ENCODE results near the gene RAB44. TPM values are rescaled to one million over a fixed set of nuclear protein-coding genes. Genes with fewer than 3 reads are reported as not detected.
"Not testable (repeated sequence)": the region's sequence is repeated elsewhere in the genome, so short reads cannot be mapped to it uniquely, and the experiment has no call there.

The RAB44 gene
- polyA plus RNA-seq, 1 experiment: not detected

GRCh38 chr6:36722879-36723278 is 25.3 kb downstream of the RAB44 start:
- no peak overlapping the region for H3K27ac ChIP-seq (ENCODE audit: low read depth, low read length)
- POLR2A ChIA-PET: no interaction called here
- CTCF ChIA-PET: interaction anchor here (0.8 to 6.7 kb wide), 5 partner anchors 11 to 107 kb away, joined by 3 to 70 read pairs (median 4); no protein-coding TSS in a partner anchor

GRCh38 chr6:36723992-36724391 is 26.4 kb downstream of the RAB44 start:
- H3K27ac ChIP-seq (ENCODE audit: low read depth, low read length); H3K27me3 ChIP-seq (ENCODE audit: control insufficient read depth, insufficient read depth, low read length); POLR2A ChIA-PET; DNase-seq (ENCODE audit: low read depth, low spot score); H3K4me3 ChIP-seq (ENCODE audit: low read depth, low read length); H3K9me3 ChIP-seq (ENCODE audit: control insufficient read depth, insufficient read depth, low read length): not testable (repeated sequence)
- CTCF ChIA-PET: interaction anchor here (0.6 to 6.7 kb wide), 22 partner anchors 9 to 228 kb away, joined by 3 to 70 read pairs (median 4); no protein-coding TSS in a partner anchor

More at GRCh38 chr6:36722879-36723278, 25.3 kb downstream of the RAB44 start:
- TF ChIP-seq CTCF (IDR thresholded peaks at IDR 0.05; ENCODE audit: low read depth, low read length): no peak
- Histone ChIP-seq H3K27me3 (ENCODE audit: control insufficient read depth, insufficient read depth, low read length) (peaks cover 15% of the 10 kb centered on the region), H3K9me3 (ENCODE audit: control insufficient read depth, insufficient read depth, low read length) (no peaks in the 10 kb centered on the region; the same call in 1 of the 2 replicates), H3K4me3 (ENCODE audit: low read depth, low read length) (no peak overlapping the region)
- DNase-seq (ENCODE audit: low read depth, low spot score): no peak

GRCh38 chr6:36724514-36725390 is 27.1 kb downstream of the RAB44 start:
- H3K4me3 ChIP-seq (ENCODE audit: low read depth, low read length): no peak overlapping the region
- no peak overlapping the region for H3K27ac ChIP-seq (ENCODE audit: low read depth, low read length)
- peaks cover 5% of the 10 kb centered on the region for H3K27me3 ChIP-seq (ENCODE audit: control insufficient read depth, insufficient read depth, low read length)
- POLR2A ChIA-PET: no interaction called here
- DNase-seq (ENCODE audit: low read depth, low spot score): peak; percentile 23
- TF ChIP-seq CTCF (IDR thresholded peaks at IDR 0.05; ENCODE audit: low read depth, low read length): peak; percentile 75
- CTCF ChIA-PET: interaction anchor here (0.6 to 6.7 kb wide), 25 partner anchors 9 to 293 kb away, joined by 3 to 70 read pairs (median 4); no protein-coding TSS in a partner anchor
- no peaks in the 10 kb centered on the region; the same call in 1 of the 2 replicates for H3K9me3 ChIP-seq (ENCODE audit: control insufficient read depth, insufficient read depth, low read length)

GRCh38 chr6:36725581-36725980 is 28.0 kb downstream of the RAB44 start:
- POLR2A ChIA-PET: no interaction called here
- H3K4me3 ChIP-seq (ENCODE audit: low read depth, low read length): no peak overlapping the region
- H3K27me3 ChIP-seq (ENCODE audit: control insufficient read depth, insufficient read depth, low read length): peaks cover 5% of the 10 kb centered on the region
- H3K9me3 ChIP-seq (ENCODE audit: control insufficient read depth, insufficient read depth, low read length): no peaks in the 10 kb centered on the region
- CTCF ChIA-PET: interaction anchor here (0.6 to 6.7 kb wide), 6 partner anchors 16 to 294 kb away, joined by 3 to 70 read pairs (median 4); no protein-coding TSS in a partner anchor
- no peak for DNase-seq (ENCODE audit: low read depth, low spot score)
- H3K27ac ChIP-seq (ENCODE audit: low read depth, low read length): no peak overlapping the region
- TF ChIP-seq CTCF (IDR thresholded peaks at IDR 0.05; ENCODE audit: low read depth, low read length): no peak

GRCh38 chr6:36727505-36728021 is 29.9 kb downstream of the RAB44 start:
- CTCF ChIA-PET: interaction anchor here (6.7 kb wide), 1 partner anchor 112 kb away, joined by 70 read pairs; no protein-coding TSS in a partner anchor
- no peak for DNase-seq (ENCODE audit: low read depth, low spot score)
- no peak overlapping the region for H3K27ac ChIP-seq (ENCODE audit: low read depth, low read length)
- no peaks in the 10 kb centered on the region for H3K9me3 ChIP-seq (ENCODE audit: control insufficient read depth, insufficient read depth, low read length)
- TF ChIP-seq CTCF (IDR thresholded peaks at IDR 0.05; ENCODE audit: low read depth, low read length): no peak
- H3K4me3 ChIP-seq (ENCODE audit: low read depth, low read length): no peak overlapping the region
- POLR2A ChIA-PET: interaction anchor here (0.6 kb wide), 1 partner anchor 32 kb away, joined by 3 read pairs; no protein-coding TSS in a partner anchor
- no peaks in the 10 kb centered on the region for H3K27me3 ChIP-seq (ENCODE audit: control insufficient read depth, insufficient read depth, low read length)
